Activated CD4-positive, alpha-beta T cell treated with anti-CD3 and anti-CD28 coated beads, Interleukin-2, amount 10 ng/mL, durations not matched to agents 24 days and 14 days (primary cell): ENCODE measurements around the gene RNF180. TPM values are rescaled to one million over a fixed set of nuclear protein-coding genes. Genes with fewer than 3 reads are reported as not detected.

ENCODE experiments used
- DNase-seq: peaks from one replicate; pipeline ENCODE4 v3.0.0; 2022
- H3K27ac Mint-ChIP-seq: one replicate; pipeline ENCODE4 v1.8.0; 2022; ENCODE audit warnings: mild to moderate bottlenecking, mixed read lengths
- H3K27me3 Mint-ChIP-seq: one replicate; pipeline ENCODE4 v1.8.0; 2022; ENCODE audit warnings: mixed read lengths
- H3K36me3 Mint-ChIP-seq: one replicate; pipeline ENCODE4 v1.8.0; 2022; ENCODE audit warnings: low read depth, mild to moderate bottlenecking, mixed read lengths
- H3K4me1 Mint-ChIP-seq: one replicate; pipeline ENCODE4 v1.8.0; 2021; ENCODE audit warnings: mixed read lengths
- H3K4me3 Mint-ChIP-seq: one replicate; pipeline ENCODE4 v1.8.0; 2022; ENCODE audit warnings: mild to moderate bottlenecking, moderate library complexity, mixed read lengths
- H3K9me3 Mint-ChIP-seq: one replicate; pipeline ENCODE4 v1.8.0; 2021; ENCODE audit warnings: mixed read lengths
- intact Hi-C: fragments of 100-400 bp; cut with micrococcal nuclease; formaldehyde crosslinking; loops from one replicate; pipeline ENCODE4 v1.15.1; 2023
- total RNA-seq: library from RNA; stranded (reverse); gene quantifications from 2 replicates; pipeline ENCODE4 v1.2.3, GENCODE V29; 2022

RNF180 gene
- total RNA-seq, 1 donor from 2014 or later = not detected

DNA sequence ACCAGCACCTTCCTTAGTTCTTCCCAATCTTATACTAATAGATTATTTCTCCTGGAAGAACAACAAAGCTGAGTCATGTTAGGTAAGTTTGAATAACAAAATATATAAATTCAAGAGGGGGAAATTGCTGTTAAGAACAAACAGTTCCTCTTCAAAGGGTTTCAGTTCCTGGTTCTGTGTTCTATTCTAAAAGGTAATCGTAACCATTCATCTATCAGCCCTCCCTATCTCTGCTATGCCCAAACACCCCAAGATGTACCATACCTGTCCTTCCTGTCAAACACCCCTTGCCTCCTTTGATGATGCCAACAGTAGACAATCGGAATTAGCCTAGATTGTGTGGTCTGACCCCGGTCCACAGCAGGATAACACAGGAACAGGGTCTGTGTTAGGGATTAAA lies 4.2 kb upstream of the RNF180 start:
- peaks cover 25% of the 10 kb centered on the region for H3K27me3 Mint-ChIP-seq
- no peak for DNase-seq
- peaks cover 2% of the 10 kb centered on the region for H3K4me1 Mint-ChIP-seq
- H3K27ac Mint-ChIP-seq = no peak overlapping the region
- H3K4me3 Mint-ChIP-seq = no peak overlapping the region
- peaks cover 2% of the 10 kb centered on the region for H3K36me3 Mint-ChIP-seq
- intact Hi-C loops = no loop called here
- no peaks in the 10 kb centered on the region for H3K9me3 Mint-ChIP-seq

DNA sequence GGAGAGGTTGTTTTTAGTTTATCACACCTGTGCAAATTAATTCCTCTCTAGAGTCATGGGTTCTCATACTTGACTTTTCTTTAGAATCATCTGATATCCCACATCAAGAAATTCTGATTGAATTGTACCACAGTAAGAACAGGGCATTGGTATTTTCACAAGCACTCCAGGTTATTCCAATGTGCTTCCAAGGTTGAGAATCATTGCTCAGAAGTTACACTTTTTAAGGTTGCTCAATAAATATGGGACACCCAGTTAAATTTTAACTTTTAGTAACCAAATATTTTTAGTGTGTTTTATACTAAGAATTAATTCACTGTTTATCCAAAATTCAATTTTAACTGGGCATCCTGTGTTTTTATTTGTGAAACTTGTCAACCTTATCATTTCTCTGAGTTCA lies 2.5 kb upstream of the RNF180 start:
- peaks cover 2% of the 10 kb centered on the region for H3K36me3 Mint-ChIP-seq
- peaks cover 36% of the 10 kb centered on the region for H3K27me3 Mint-ChIP-seq
- H3K27ac Mint-ChIP-seq = no peak overlapping the region
- H3K4me1 Mint-ChIP-seq = peaks cover 2% of the 10 kb centered on the region
- DNase-seq = no peak
- intact Hi-C loops = no loop called here
- H3K9me3 Mint-ChIP-seq = no peaks in the 10 kb centered on the region
- no peak overlapping the region for H3K4me3 Mint-ChIP-seq

DNA sequence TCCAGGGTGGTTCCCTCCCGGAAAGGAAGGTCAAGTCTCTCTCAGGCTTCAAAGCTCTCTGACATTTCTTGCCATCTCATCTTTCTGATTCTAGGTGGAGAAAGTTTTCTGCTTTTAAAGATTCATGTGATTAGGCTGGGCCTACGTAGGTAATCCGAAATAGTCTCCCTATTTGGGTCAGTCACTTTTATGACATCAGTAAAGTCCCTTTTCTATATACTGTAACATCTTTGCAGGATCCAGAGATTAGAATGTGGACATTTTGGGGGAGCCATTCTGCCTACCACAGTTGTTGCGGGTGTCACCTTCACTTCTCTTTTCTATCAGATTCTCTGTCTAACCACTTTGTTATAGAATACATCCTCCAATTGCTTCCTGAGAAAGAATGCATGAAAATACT lies 1.9 kb upstream of the RNF180 start:
- intact Hi-C loops = no loop called here
- Mint-ChIP-seq H3K4me1 (peaks cover 2% of the 10 kb centered on the region), H3K9me3 (no peaks in the 10 kb centered on the region), H3K4me3 (no peak overlapping the region), H3K27ac (no peak overlapping the region), H3K36me3 (peaks cover 2% of the 10 kb centered on the region), H3K27me3 (peaks cover 36% of the 10 kb centered on the region)
- no peak for DNase-seq

DNA sequence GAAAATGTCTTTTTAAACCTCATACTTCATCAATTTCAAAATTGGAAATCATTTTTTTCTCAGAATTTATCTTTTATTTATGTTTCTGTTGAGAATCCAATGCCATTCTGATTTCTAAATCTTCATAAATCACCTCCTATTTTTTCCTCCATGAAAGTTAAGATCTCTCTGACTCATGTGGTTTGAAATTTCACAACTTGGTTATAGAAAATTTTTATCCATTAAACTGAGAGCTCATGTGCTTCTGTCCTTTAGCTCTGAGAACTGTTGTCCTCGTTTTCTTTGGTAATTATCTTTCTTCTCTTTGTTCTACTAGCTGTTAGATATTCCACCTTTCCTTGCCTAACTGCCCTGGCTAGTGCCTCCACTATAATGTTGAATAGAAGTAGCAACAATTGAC lies 1.5 kb upstream of the RNF180 start:
- Mint-ChIP-seq H3K36me3 (peaks cover 2% of the 10 kb centered on the region), H3K27ac (no peak overlapping the region), H3K27me3 (peaks cover 36% of the 10 kb centered on the region), H3K4me1 (peaks cover 2% of the 10 kb centered on the region), H3K4me3 (no peak overlapping the region), H3K9me3 (no peaks in the 10 kb centered on the region)
- no peak for DNase-seq
- intact Hi-C loops = no loop called here

DNA sequence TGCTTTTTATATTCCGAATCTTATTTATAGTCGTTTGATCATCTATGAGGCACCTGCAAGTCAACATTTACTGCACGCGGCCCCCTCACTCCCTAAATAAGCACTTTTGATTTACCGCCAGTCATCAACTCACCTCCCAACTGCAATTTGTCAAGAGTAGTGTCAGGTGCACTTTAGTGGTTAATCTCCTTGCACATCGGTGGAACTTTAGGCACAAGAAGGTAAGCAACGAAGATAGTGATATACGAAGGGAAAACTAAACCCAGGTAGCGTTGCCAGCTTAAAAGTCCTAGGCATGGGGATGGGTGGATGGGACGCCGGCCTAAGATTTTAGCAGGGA lies 513 bp upstream of the RNF180 start:
- H3K9me3 Mint-ChIP-seq = no peaks in the 10 kb centered on the region
- H3K27ac Mint-ChIP-seq = no peak overlapping the region
- H3K4me1 Mint-ChIP-seq = peaks cover 2% of the 10 kb centered on the region
- intact Hi-C loops = no loop called here
- peaks cover 2% of the 10 kb centered on the region for H3K36me3 Mint-ChIP-seq
- peak overlapping the region; percentile 53 for H3K4me3 Mint-ChIP-seq
- DNase-seq = no peak
- H3K27me3 Mint-ChIP-seq = peaks cover 36% of the 10 kb centered on the region

DNA sequence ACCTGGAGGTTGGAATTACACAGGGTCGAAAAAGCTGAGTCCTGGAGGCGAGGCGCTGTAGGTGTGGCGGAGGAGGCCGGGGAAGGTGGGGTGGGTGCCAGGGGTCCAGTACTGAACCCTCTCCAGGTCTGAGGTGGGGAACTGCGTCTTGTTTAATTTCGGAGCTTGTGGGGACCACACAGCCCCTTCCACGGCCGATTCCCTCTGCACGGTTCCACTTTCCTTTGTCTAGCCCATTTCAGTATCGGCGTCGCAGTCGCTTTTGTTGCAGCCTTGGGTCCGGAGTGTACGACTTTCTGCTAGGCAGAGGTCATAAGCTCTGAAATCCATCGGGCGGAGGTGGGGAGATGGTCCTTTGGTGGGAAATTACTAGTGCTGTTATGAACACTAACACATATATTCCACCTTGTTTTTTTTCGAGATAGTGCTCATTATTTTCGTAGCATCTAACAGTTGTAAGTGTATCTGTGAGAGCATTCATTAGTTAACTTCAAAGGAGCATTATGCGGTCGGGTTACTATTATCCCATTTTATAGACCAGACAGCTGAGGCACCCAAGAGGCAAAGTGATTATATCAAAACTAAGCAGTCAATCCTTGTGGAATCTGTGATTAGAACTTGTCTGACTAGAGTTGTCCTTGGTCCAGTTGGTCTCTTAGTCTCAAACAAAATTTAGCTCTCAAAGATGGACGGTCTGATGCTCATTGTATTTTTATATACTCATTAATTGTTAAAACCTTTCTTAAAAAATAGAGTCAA lies 737 bp downstream of the RNF180 start:
- Mint-ChIP-seq H3K27ac (no peak overlapping the region), H3K4me1 (peaks cover 2% of the 10 kb centered on the region), H3K27me3 (peaks cover 36% of the 10 kb centered on the region), H3K36me3 (peaks cover 2% of the 10 kb centered on the region), H3K9me3 (no peaks in the 10 kb centered on the region), H3K4me3 (peak overlapping the region; percentile 34)
- intact Hi-C loops = no loop called here
- peak; percentile 14 for DNase-seq

DNA sequence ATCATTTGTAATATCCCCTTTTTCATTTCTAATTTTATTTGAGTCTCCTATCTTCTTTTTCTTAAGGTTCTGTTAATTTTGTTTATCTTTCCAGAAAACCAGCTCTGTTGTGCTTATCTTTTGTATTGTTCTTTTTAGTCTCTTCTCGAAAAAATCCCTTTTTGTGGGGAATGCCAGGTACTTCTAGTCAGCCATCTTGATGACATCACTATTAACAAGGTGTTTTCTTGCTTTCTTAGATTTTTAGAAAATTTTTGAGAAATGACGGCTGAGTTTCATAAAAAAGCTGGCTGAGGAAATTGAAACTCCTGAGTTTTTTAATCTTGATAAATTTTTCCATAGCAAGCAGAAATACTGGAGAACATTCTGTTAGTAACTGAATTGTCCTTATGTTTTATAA lies 10.7 kb downstream of the RNF180 start:
- Mint-ChIP-seq H3K27me3 (no peaks in the 10 kb centered on the region), H3K36me3 (no peaks in the 10 kb centered on the region), H3K4me3 (no peak overlapping the region), H3K9me3 (no peaks in the 10 kb centered on the region), H3K27ac (no peak overlapping the region), H3K4me1 (no peaks in the 10 kb centered on the region)
- intact Hi-C loops = no loop called here
- no peak for DNase-seq

- Mint-ChIP-seq H3K27me3 (no peaks in the 10 kb centered on the region), H3K27ac (no peak overlapping the region), H3K4me3 (no peak overlapping the region), H3K9me3 (no peaks in the 10 kb centered on the region), H3K4me1 (no peaks in the 10 kb centered on the region), H3K36me3 (no peaks in the 10 kb centered on the region)
- intact Hi-C loops = no loop called here
- DNase-seq = peak; percentile 12
Measured at GRCh38 chr5:64180661-64181343, 15.2 kb downstream of the RNF180 start.

DNA sequence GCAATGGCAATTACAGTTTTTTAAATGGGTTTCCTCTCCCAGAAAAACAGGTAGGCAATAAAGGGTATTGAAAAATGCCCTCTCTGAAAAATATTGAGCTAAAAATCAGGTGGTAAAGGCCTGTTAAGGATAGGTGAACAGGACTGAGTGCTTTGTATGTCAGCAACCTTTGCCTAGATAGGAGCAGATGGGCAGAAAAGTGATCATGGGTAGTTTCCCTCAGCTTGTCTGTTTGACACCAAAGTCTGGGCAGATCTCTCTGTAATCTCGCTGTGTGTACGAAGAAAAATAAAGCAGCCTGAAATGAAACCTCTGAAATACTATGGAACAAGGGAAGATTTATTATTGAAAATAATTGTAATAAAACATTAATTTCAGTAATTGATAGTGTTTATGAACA lies 15.8 kb downstream of the RNF180 start:
- no peak overlapping the region for H3K27ac Mint-ChIP-seq
- DNase-seq = peak; percentile 9
- no peaks in the 10 kb centered on the region for H3K4me1 Mint-ChIP-seq
- no peaks in the 10 kb centered on the region for H3K27me3 Mint-ChIP-seq
- H3K36me3 Mint-ChIP-seq = no peaks in the 10 kb centered on the region
- no peak overlapping the region for H3K4me3 Mint-ChIP-seq
- intact Hi-C loops = no loop called here
- no peaks in the 10 kb centered on the region for H3K9me3 Mint-ChIP-seq

DNA sequence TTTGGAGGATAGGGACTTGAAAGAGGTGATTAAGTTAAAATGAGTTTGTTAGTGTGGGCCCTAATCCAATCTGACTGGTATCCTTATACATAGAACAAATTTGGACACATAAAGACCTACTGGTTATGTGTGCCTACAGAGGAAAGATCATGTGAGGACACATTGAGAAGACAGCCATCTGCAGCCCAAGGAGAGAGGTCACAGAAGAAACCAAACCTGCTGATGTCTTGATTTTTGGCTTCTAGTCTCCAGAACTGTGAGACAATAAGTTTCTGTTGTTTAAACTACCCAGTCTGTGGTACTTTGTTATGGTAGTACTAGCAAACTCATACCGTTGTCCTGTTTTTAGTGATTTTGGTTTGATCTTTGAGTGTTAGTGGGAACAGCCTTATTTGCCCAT lies 18.3 kb downstream of the RNF180 start:
- no peak overlapping the region for H3K27ac Mint-ChIP-seq
- no peak for DNase-seq
- intact Hi-C loops = no loop called here
- no peaks in the 10 kb centered on the region for H3K4me1 Mint-ChIP-seq
- H3K9me3 Mint-ChIP-seq = no peaks in the 10 kb centered on the region
- no peaks in the 10 kb centered on the region for H3K36me3 Mint-ChIP-seq
- no peak overlapping the region for H3K4me3 Mint-ChIP-seq
- H3K27me3 Mint-ChIP-seq = no peaks in the 10 kb centered on the region

DNA sequence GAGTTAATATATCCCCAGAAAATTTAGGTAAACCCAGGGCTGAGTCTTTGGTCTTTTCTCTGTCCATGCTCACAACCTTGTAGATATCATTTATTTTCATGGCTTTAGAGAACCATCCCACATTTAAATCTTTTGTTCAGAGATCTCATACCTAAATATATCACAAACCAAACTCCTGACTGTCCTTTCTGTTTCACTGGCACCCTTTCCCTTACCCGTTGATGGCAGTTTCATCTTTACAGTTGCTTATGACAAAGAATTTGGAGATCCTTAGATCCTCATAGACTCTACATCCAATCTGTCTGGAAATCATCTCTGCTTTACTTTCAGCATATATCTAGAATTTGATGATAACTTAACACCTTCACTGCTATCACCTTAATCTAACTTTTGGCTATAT lies 19.2 kb downstream of the RNF180 start:
- intact Hi-C loops = no loop called here
- H3K9me3 Mint-ChIP-seq = no peaks in the 10 kb centered on the region

GRCh38 chr5:64188776-64189175 lies 23.1 kb downstream of the RNF180 start:
- intact Hi-C loops = no loop called here
- Mint-ChIP-seq H3K4me1 (no peaks in the 10 kb centered on the region), H3K9me3 (no peaks in the 10 kb centered on the region), H3K36me3 (no peaks in the 10 kb centered on the region), H3K27ac (no peak overlapping the region), H3K4me3 (no peak overlapping the region), H3K27me3 (no peaks in the 10 kb centered on the region)
- DNase-seq = no peak

More for the DNA sequence above, 19.2 kb downstream of the RNF180 start:
- Mint-ChIP-seq H3K36me3 (no peaks in the 10 kb centered on the region), H3K4me3 (no peak overlapping the region), H3K27ac (no peak overlapping the region), H3K4me1 (no peaks in the 10 kb centered on the region), H3K27me3 (no peaks in the 10 kb centered on the region)
- DNase-seq = no peak

- no peaks in the 10 kb centered on the region for H3K27me3 Mint-ChIP-seq
- no peaks in the 10 kb centered on the region for H3K9me3 Mint-ChIP-seq
- H3K4me3 Mint-ChIP-seq = no peak overlapping the region
- H3K36me3 Mint-ChIP-seq = no peaks in the 10 kb centered on the region
- intact Hi-C loops = no loop called here
- H3K4me1 Mint-ChIP-seq = no peaks in the 10 kb centered on the region
- no peak for DNase-seq
- H3K27ac Mint-ChIP-seq = no peak overlapping the region
Measured at GRCh38 chr5:64190562-64191306, 25.1 kb downstream of the RNF180 start.

- no peak for DNase-seq
- Mint-ChIP-seq H3K4me3 (no peak overlapping the region), H3K36me3 (no peaks in the 10 kb centered on the region), H3K4me1 (no peaks in the 10 kb centered on the region), H3K27ac (no peak overlapping the region), H3K27me3 (no peaks in the 10 kb centered on the region), H3K9me3 (no peaks in the 10 kb centered on the region)
- intact Hi-C loops = no loop called here
Measured at GRCh38 chr5:64195981-64196380, 30.3 kb downstream of the RNF180 start.
